ENCODE measurements around the gene ART4.

- TF ChIP-seq CTCF (IDR thresholded peaks at IDR 0.05; ENCODE audit: low read length) = no peak
- no peak for TF ChIP-seq EZH2 (optimal IDR thresholded peaks at IDR 0.05; ENCODE audit: low read depth, low read length)
- no peak for TF ChIP-seq EZH2phosphoT487 (IDR thresholded peaks at IDR 0.05; ENCODE audit: low read length)
These were observed 6.8 kb downstream of the ART4 start for GRCh38 chr12:14836336-14837210.

Data from MM.1S (cell line).